Measurements from ENCODE around the gene ATP11A. TPM values are rescaled to one million over a fixed set of nuclear protein-coding genes. Genes with fewer than 3 reads are reported as not detected.

The ATP11A gene
- total and polyA plus RNA-seq, 2 donors (not counting 3 experiments of a cell fraction or from before 2014, with no cell fraction given), result 16.5 to 88.1 TPM

DNA sequence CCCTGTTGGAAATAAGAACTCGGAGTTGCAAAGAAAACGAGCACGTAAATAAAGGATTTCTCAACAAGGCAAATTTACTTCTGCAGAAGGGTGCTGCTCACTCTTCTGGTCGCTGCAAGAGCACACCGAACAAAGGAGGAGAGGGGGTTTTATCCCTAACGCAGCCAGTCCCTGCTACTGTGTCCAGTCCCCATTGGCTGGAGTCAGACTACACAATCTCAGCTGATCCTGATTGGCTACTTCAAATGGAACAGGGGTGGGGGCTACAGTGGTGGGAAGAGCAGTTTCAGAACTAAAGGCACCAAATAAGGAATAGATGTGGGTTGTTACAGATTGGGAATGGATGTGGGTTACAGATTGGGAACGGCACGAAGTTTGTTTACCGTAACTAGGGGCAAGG, 215.2 kb downstream of the ATP11A start:
- TF ChIP-seq, protein P1, sequence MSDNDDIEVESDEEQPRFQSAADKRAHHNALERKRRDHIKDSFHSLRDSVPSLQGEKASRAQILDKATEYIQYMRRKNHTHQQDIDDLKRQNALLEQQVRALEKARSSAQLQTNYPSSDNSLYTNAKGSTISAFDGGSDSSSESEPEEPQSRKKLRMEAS (IDR thresholded peaks at IDR 0.05; ENCODE audit: insufficient read depth, insufficient read length), result no peak
- TF ChIP-seq MYC (IDR thresholded peaks at IDR 0.05; ENCODE audit: low read depth, low read length) (no peak), POLR2AphosphoS5 (IDR thresholded peaks at IDR 0.05; ENCODE audit: insufficient read depth, low read depth, low read length) (no peak), FOS (IDR thresholded peaks at IDR 0.05; ENCODE audit: borderline replicate concordance, insufficient read depth, low read length) (no peak), EZH2 (IDR thresholded peaks at IDR 0.05; ENCODE audit: borderline replicate concordance, low read depth, low read length, severe bottlenecking) (no peak), GATA2 (IDR thresholded peaks at IDR 0.05; ENCODE audit: insufficient read depth, insufficient read length, low read depth, low read length) (no peak), JUN (IDR thresholded peaks at IDR 0.05; ENCODE audit: borderline replicate concordance, insufficient read depth, insufficient read length, low read depth) (no peak), POLR2A (IDR thresholded peaks at IDR 0.05; ENCODE audit: low read depth, low read length) (no peak)
- TF ChIP-seq, protein P2, sequence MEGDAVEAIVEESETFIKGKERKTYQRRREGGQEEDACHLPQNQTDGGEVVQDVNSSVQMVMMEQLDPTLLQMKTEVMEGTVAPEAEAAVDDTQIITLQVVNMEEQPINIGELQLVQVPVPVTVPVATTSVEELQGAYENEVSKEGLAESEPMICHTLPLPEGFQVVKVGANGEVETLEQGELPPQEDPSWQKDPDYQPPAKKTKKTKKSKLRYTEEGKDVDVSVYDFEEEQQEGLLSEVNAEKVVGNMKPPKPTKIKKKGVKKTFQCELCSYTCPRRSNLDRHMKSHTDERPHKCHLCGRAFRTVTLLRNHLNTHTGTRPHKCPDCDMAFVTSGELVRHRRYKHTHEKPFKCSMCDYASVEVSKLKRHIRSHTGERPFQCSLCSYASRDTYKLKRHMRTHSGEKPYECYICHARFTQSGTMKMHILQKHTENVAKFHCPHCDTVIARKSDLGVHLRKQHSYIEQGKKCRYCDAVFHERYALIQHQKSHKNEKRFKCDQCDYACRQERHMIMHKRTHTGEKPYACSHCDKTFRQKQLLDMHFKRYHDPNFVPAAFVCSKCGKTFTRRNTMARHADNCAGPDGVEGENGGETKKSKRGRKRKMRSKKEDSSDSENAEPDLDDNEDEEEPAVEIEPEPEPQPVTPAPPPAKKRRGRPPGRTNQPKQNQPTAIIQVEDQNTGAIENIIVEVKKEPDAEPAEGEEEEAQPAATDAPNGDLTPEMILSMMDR (IDR thresholded peaks at IDR 0.05; ENCODE audit: extremely low read depth in 1 of 2, insufficient read depth in 1 of 2, low read depth in 1 of 2, low read length in 2 of 2), result no peak
- Histone ChIP-seq H3K27ac (ENCODE audit: insufficient read depth, low read depth, low read length) (no peak overlapping the region), H3K4me2 (ENCODE audit: insufficient read depth, low read length) (no peak overlapping the region), H3K4me3 (replicated peaks in 1 of 3; ENCODE audit: insufficient read depth in 1 of 3, low read depth in 1 of 3, low read length in 3 of 3) (no peak overlapping the region), H3K4me1 (ENCODE audit: control insufficient read depth, extremely low read depth, insufficient read depth, low read length) (no peaks in the 10 kb centered on the region), H3K36me3 (ENCODE audit: control insufficient read depth in 2 of 2, extremely low read depth in 1 of 2, insufficient read depth in 2 of 2, low read length in 2 of 2) (no peaks in the 10 kb centered on the region), H3K9me3 (replicated peaks; ENCODE audit: control insufficient read depth, insufficient read depth, low read length) (no peaks in the 10 kb centered on the region), H3K9me1 (replicated peaks; ENCODE audit: control insufficient read depth, extremely low read depth, insufficient read depth, low read length) (no peaks in the 10 kb centered on the region), H3K27me3 (ENCODE audit: control insufficient read depth in 2 of 2, insufficient read depth in 2 of 2, low read length in 2 of 2) (no peaks in the 10 kb centered on the region), H4K20me1 (replicated peaks; ENCODE audit: control insufficient read depth, extremely low read depth, insufficient read depth, low read length) (no peaks in the 10 kb centered on the region), H3K79me2 (ENCODE audit: control insufficient read depth, insufficient read depth, low read length) (no peaks in the 10 kb centered on the region), H2AFZ (ENCODE audit: low read depth, low read length) (no peak overlapping the region), H3K9ac (replicated peaks; ENCODE audit: extremely low read depth, insufficient read depth, low read length) (no peak overlapping the region)
- no peak for FAIRE-seq
- dilution Hi-C loops (cut with MboI; ENCODE audit: extremely low pct_ligation_motif_present, low sequenced_read_pairs) (no loop called here), intact Hi-C loops (cut with micrococcal nuclease) (no loop called here)
- no TSS peak for BruUV-seq (replicated peaks)
- ChIA-PET POLR2A (no interaction called here), CTCF (no interaction called here)
- no peak for DNase-seq (ENCODE audit: low read depth, low spot score)

Measured in endothelial cell of umbilical vein (primary cell).